GM21390 (cell line): ENCODE measurements around the gene OR4D9.
"Not testable (repeated sequence)": the region's sequence is repeated elsewhere in the genome, so short reads cannot be mapped to it uniquely, and the experiment has no call there.

Experiments used
- ATAC-seq: cut with Tn5 transposase; IDR thresholded peaks from one replicate; pipeline ENCODE4 v1.9.1; 2021; ENCODE audit not compliant: unreplicated experiment

OR4D9 gene

DNA sequence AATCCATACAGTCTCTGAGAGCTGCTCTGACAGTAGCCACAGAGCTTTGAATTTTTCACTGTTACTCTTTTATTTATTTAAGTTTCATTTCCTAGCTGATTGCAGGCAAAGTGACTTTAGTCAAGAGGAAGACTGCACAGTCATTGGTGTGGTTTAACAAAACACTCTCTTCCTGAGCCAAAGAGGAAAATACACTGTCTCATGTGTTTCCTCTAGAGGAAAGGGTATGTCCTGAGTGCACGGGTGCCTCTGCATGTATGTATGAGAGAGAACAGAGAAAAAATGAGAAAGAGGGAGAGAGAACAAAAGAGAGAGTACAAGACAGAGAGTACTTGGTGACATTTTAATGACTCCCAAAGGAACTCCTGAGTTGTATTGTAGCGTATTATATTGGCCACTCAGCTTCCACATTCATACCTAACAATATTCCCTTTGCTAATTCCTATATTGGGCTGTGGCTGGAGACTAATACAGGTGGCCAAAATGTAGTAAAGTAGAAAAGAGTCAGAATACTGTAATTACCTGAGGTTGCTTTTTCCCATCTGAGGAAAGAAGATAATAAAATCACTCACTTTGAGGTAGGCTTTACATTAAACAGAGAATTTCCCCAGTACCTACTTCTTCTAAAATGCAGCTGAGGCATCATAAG lies at the start of gene OR4D9:
Gene OR4D9, plus strand, starts transcription at position 599 of the 649 bp plus-strand sequence. CDS start 3,374 bp downstream, outside the sequence.
- ATAC-seq: no peak

DNA sequence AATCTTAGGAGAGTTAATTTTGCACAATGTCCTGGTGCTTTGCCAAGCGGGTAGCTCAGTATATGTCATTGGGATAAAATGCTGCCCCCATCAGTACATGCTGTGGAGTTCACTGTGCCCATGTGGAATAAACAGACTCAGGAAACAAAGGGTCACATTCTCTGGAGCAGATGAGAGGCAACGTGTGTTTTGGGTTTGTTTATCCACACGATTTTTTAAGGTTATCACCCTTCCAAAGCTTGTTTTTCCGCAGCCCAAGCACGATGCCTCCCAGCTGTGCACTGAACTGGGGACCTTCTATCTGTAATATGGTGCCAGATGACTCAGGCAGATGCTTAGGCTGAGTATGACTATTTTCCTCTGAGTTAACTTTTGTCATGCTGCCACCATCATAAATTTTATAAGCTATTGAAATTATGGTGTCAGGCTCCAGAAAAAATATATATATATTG lies 48.1 kb upstream of the OR4D9 start:
- ATAC-seq: no peak

DNA sequence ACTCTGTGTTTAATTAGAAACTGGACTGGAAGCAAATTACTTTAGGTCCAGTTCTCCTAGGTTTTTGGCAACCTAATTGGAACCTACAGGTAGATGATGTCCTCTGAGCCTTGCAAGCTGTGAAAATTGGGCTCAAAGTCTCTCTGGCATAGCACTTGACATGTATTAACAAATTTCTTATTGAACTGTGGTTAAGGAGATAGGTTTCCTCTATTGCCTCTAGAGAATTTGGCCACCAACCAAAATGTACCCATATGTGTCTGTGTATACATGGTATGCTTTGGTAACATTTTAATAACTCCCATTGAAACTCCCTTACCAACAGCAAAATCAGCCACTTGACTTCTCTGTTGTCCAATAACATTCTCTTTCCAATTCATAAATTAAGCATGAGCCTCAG lies 38.3 kb upstream of the OR4D9 start, which contains the start of gene OR4D10:
Gene OR4D10, plus strand, starts transcription at position 301 of the 400 bp plus-strand sequence. CDS start 4,115 bp downstream, outside the sequence.
- ATAC-seq: no peak

DNA sequence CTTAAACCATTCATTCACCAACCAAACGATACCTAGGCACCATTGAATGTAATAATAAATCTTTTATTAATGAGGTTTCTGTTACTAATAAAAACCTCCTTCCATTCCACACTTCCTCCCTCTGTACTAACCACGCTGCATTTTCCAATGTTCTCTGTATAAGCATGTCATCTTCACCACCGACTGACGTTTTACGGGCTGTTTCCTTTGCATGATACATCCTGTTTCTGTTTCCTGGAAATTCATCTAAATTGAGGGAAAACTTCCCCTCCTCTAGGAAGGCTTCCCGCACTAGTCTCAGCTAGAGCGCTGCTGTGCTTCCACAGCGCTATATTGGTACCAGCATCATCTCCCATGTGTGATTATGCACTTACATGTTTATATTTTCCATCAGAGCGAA lies 36.2 kb upstream of the OR4D9 start:
- no peak for ATAC-seq

DNA sequence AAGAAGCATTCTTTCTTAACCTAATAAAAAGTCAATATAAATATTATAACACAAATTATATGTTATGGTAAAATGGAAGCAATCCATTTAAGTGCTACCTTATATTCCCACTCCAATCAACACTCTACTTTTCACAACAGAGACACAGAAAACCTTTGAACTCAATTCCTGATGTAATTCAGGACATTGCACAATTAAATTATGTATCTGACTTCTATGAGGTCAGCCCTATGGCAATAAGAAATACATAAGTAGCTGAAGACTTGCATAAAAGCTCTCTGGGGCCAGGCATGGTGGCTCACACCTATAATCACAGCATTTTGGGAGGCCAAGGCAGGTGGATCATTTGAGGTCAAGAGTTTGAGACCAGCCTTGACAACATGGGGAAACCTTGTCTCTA lies 31.4 kb upstream of the OR4D9 start:
- ATAC-seq: no peak

DNA sequence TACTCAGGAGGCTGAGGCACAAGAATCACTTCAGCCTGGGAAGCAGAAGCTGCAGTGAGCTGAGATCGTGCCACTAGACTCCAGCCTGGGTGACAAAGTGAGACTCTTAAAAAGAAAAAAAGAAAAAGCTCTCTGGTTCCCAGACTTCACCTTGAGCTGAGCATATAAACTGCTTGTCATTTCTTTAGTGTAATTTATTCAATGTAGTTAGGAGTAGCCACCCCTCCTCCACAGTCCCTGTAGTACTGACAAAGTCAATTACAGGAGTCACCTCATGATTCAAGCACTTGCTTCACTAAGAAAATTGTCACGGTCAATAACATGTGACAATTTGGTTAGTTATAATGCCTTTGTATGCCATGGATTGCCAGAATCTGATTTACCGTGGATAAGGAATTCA lies 31.0 kb upstream of the OR4D9 start:
- no peak for ATAC-seq

DNA sequence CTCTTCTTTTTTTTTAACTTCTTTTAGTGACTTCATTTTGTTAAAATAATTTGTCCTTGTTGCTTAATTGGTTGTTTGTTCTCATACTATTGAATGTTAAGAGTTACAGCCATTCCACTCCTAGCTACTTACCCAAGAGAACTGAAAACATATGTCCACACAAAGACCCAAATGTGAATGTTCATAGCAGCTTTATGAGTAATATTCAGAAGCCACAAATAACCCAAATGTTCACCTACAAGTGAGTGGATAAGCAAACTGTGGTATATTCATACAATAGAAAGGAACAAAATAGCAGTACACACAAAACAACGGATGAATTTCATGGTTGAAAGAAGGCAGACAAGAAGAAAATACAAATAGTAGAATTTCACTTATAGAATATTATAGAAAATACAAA lies 9.4 kb upstream of the OR4D9 start:
- no peak for ATAC-seq

DNA sequence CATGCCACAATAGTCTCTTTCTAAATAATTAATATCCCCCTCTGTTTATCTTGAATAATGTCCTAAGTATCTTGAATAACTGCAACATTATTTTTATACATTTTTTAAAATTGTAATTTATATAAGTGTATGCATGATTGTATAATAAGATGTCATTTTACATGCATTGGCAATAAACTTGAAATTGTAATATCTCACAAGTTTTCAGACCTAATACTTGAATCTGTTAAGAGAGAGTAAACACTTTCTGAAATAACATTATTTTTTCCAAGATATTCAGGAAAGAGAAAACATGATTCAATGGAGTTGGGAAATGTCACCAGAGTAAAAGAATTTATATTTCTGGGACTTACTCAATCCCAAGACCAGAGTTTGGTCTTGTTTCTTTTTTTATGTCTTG lies 8.1 kb upstream of the OR4D9 start, which contains the start of gene OR4D11:
Gene OR4D11, plus strand, starts transcription at position 301 of the 400 bp plus-strand sequence. Its CDS starts 0 bp downstream, at position 301.
- no peak for ATAC-seq

DNA sequence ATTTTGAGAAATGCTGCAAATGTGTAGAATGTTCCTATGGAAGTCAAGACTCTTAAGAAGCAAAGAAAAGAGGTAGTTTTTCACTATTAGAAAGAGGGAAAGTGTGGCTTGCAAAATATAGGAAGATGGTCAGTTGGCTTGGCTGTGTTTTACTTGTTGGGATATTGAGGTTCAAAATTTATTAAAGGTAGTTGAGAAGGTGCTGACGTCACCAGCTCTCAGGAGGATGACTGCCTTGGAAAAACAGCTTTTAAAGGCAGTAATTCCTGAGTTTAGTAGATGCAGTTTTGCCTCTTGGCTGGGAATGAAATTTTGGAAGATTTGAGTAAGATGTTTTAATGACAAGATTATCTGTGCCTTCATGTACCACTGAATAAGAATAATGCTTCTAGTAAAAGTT lies 336 bp downstream of the OR4D9 start:
- no peak for ATAC-seq

DNA sequence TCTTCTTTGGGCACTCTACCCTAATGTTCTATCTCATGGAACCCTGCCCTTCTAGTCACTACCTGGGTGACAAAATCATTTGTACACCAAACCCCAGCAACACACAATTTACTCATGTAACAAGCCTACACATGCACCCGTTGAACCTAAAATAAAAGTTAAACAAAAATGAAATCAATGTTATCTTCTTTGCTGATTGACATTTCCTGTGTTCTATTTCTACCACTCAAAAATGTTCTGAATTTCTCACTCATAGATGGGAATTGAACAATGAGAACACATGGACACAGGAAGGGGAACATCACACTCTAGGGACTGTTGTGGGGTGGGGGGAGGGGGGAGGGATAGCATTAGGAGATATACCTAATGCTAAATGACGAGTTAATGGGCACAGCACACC lies 8.8 kb downstream of the OR4D9 start:
- not testable (repeated sequence) for ATAC-seq

DNA sequence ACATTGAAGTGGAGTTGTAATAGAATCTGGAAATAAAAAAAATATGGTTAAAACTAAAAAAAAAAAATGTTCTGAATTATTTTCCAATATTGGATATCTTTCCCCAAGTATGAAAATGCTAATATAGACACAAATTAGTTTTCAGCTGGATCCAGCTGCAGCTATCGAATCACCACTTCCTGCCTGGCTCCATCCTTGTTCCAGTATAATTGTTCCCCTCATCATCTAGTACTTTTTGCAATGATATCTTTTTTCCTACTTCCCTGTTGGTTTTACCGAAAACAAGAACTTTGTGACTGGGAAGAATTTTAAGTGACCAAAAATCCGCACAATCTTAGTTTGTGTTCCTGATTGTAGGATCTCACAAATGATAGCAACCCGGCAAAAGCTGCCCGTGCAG lies 9.4 kb downstream of the OR4D9 start:
- ATAC-seq: no peak

DNA sequence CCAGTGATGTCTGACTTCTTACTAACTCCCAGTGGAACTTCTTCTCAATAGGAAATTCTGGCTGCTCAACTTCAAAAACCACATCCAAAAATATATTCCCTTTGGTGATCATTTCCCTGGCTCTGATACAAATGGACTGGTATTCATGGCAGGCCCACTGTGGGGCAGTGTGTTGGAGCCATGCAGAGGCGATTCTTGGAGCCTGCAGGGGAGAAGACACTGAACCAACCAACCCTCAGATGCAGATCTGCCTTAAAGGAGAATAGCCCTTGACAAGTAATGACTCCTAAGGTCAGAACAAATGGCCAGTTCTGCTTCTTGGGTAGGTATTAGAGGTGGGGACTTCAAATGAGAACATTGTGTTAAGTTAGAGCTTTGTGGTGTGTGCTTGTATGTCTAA lies 12.2 kb downstream of the OR4D9 start:
- no peak for ATAC-seq

DNA sequence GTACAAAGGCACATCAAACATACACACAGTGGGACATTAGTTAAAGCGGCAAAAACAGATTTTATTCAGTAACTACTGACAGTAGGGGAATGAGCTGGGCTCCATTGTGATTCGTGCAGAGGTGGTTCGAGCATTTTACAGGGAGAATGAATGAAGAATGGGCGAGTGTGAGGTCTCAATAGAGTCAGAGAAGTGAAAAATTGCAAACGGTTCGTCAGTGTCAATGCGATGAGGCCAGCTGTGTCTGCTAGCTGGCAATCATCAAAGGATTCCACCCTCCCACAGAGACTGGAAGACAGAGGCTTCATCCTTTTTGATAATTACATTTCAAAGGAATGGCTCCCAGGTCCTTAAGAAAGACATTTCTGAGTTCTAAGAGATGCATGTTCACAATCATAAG lies 17.4 kb downstream of the OR4D9 start:
- no peak for ATAC-seq

DNA sequence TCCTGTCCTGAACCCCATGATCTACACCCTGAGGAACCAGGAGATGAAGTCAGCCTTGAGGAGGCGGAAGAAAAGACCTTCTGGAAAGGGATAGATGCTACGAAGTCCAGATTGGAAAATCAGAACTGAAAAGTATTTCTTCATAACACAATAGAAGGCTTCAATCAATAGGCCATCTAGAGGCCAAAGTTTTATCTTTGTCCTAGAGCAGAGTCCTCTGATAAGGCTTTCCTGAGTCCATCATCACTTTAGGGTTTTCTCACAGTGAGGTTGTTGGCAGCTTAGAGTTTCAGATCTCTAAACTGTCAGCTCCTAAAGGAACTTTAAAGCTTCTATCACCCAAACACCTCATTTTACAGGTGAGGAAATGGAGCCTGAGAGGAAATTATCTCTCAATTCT lies 21.3 kb downstream of the OR4D9 start:
- no peak for ATAC-seq

DNA sequence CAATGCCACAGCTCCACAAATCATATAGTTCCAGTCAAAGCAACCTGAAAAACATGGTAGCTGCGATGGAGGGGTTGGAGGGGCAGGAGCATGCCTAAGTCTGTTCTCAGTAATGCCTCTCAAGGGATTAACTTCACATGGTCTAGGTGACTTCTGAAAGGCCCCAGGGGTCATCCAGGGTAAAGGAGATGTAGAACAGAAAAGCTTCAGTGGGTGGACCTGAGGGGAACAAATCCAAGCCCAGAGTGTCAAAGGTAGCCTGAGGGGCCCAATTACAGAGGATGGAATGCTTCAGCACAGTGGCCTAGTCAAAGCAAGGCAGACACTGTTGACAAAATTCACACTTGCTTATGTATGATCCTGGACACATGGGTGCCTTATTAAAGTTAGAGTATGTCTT lies 23.3 kb downstream of the OR4D9 start:
- ATAC-seq: no peak

DNA sequence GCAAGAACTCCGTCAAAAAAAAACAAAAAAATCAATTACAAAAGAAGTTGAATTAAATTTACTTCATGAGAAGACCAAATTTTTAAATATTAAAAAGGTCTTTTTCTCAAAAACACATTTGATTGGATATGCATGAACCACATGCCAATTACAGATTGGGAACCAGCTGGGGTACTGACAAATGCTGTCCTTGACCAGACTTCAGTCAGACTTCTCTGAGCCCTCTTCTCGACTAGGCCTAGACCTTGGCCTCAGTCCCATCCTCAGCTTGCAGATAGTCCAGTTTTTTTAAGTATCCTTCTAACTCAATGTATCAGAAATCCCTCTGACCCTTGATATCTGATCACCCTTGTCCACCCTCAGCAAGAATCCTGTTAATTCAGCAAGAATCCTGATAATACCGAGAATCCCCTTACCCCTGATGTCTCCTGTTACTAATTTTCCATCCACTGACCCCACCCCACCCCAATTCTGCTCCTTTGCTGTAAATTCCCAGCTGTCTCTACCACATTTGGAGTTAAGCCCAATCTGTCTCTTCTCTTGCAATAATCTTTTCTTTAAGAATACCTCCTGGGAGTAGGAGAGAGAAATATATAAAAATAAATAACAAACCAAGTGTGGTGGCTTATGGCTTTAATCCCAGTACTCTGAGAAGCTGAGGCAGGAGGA lies 30.9 kb downstream of the OR4D9 start:
- no peak for ATAC-seq

DNA sequence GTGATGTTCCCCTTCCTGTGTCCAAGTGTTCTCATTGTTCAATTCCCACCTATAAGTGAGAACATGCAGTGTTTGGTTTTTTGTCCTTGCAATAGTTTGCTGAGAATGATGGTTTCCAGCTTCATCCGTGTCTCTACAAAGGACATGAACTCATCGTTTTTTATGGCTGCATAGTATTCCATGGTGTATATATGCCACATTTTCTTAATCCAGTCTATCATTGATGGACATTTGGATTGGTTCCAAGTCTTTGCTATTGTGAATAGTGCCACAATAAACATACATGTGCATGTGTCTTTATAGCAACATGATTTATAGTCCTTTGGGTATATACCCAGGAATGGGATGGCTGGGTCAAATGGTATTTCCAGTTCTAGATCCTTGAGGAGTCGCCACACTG lies 32.4 kb downstream of the OR4D9 start:
- ATAC-seq: not testable (repeated sequence)

DNA sequence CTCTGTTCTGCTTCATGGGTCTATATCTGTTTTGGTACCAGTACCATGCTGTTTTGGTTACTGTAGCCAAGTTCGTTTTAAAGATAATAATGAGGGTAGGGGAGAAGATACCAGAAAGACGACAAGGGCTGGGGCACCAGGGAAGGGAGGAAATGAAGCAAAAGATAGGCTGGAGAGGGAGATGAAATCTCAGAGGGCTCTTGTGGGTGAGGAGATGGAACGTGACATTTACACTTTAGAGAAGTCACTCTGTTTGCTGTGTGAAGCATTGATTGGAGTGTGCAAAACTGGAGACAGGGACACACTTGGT lies 33.5 kb downstream of the OR4D9 start:
- no peak for ATAC-seq

DNA sequence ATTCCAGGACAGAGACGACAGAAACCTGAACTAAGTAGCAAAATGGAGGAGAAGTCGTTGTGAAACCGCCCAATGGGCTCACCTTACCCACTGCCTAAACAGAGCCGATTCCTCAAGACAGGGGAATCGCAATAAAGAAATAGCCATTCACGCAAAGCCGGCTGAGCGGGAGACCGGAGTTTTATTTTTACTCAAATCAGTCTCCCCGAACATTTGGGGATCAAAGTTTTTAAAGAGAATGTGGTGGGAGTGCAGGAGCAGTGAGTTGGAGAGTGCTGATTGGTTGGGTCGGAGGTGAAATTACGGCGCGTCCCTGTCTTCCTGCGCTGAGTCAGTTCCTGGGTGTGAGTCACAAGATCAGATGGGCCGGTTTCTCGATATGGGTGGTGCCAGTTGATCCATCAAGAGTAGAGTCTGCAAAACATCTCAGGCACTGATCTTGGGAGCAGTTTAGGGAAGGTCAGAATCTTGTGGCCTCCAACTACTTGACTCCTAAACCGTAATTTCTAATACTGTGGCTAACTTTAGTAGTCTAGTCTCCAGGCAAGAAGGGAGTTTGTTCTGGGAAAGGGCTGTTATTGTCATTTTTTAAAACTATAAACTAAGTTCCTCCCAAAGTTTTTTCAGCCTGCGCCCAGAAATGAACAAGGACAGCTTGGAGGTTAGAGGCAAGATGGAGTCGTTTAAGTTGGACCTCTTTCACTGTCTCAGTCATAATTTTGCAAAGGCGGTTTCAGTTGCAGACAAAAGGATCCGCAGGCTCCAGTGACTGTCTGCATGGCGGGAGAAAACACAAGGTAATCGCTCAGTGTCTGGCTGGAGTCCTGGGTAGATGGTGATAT lies 34.1 kb downstream of the OR4D9 start:
- no peak for ATAC-seq

DNA sequence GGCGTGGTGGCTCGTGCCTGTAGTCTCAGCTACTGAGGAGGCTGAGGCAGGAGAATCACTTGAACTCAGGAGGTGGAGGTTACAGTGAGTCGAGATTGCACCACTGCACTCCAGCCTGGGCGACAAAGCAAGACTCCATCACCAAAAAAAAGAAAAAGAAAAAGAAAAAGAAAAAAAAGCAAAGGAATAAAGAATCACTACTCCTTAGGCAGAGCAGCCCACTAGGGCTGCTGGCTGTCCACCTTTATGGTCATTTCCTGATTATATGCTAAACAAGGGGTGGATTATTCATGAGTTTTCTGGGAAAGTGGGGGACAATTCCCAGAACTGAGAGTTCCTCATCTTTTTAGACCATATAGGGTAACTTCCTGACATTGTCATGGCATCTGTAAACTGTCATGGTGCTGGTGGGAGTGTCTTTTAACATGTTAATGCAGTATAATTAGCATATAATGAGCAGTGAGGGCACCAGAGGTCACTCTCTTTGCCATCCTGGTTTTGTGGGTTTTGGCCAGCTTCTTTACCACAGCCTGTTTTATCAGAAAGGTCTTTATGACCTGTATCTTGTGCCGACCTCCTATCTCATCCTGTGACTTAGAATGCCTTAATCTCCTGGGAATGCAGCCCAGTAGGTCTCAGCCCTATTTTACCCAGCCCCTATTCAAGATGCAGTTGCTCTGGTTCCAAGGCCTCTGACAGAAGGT lies 36.4 kb downstream of the OR4D9 start:
- not testable (repeated sequence) for ATAC-seq

DNA sequence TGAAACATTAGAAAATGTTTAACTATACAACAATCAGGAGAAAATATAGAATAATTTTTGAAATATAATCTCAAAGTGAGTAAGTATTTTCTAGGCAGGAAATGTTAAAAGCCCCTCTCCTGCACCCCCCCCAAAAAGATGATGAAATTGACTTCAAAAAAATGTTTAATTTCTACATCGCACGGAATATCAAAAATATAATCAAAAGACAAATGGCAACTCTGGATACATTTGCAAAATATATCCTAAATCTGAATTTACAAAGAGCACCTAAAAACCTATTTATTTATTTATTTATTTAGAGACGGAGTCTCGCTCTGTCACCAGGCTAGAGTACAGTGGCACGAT lies 36.9 kb downstream of the OR4D9 start:
- ATAC-seq: no peak
